SK-N-SH (cell line): Measurements from ENCODE around the gene GCDH. TPM values are rescaled to one million over a fixed set of nuclear protein-coding genes. Genes with fewer than 3 reads are reported as not detected.

Experiments used
- CTCF ChIP-seq: fragments of 200-600 bp; sonication (generic); IDR thresholded peaks from 2 replicates; pipeline ENCODE4 v1.6.1; 2017; ENCODE audit warnings: antibody characterized with exemption, mild to moderate bottlenecking, moderate library complexity
- ELF1 ChIP-seq: IDR thresholded peaks from 2 replicates; pipeline ENCODE4 v1.4.0; 2012
- EP300 ChIP-seq, 2 experiments: IDR thresholded peaks; 2 replicates each; pipeline versions ENCODE4 v1.4.0 to v1.6.1; 2012; ENCODE audit warnings: borderline replicate concordance in 1 of 2, low read depth in 1 of 2, low read length in 1 of 2
- FOSL2 ChIP-seq: IDR thresholded peaks from 2 replicates; pipeline ENCODE4 v1.4.0; 2012; ENCODE audit warnings: low read depth, mild to moderate bottlenecking, moderate library complexity, borderline replicate concordance
- FOXJ3 ChIP-seq: sonication (generic); formaldehyde crosslinking; IDR thresholded peaks from 2 replicates; pipeline ENCODE4 v1.5.1; 2020; ENCODE audit warnings: mild to moderate bottlenecking, missing genetic modification reagents
- FOXM1 ChIP-seq: IDR thresholded peaks from 2 replicates; pipeline ENCODE4 v1.4.0; 2012; ENCODE audit warnings: low read depth, mild to moderate bottlenecking
- MEF2A ChIP-seq: IDR thresholded peaks from 2 replicates; pipeline ENCODE4 v1.4.0; 2012; ENCODE audit warnings: low read depth, borderline replicate concordance
- MXI1 ChIP-seq: IDR thresholded peaks from 2 replicates; pipeline ENCODE4 v1.6.1; 2012; ENCODE audit warnings: mild to moderate bottlenecking, low read depth, low read length, improper control_type of control experiment
- NRF1 ChIP-seq: IDR thresholded peaks from 2 replicates; pipeline ENCODE4 v1.6.1; 2012; ENCODE audit warnings: low read depth, mild to moderate bottlenecking, low read length
- RAD21 ChIP-seq: IDR thresholded peaks from 2 replicates; pipeline ENCODE4 v1.6.1; 2012; ENCODE audit warnings: mild to moderate bottlenecking, low read length
- RCOR1 ChIP-seq: fragments of 150-350 bp; IDR thresholded peaks from 2 replicates; pipeline ENCODE4 v1.6.1; 2017; ENCODE audit warnings: antibody characterized with exemption, low read length
- RFX5 ChIP-seq: IDR thresholded peaks from 2 replicates; pipeline ENCODE4 v1.6.1; 2012; ENCODE audit warnings: mild to moderate bottlenecking, improper control_type of control experiment, low read length
- RXRA ChIP-seq: IDR thresholded peaks from 2 replicates; pipeline ENCODE4 v1.4.0; 2012; ENCODE audit warnings: low read depth, mild to moderate bottlenecking, borderline replicate concordance
- SIN3A ChIP-seq: IDR thresholded peaks from 2 replicates; pipeline ENCODE4 v1.6.1; 2012; ENCODE audit warnings: low read depth, mild to moderate bottlenecking, low read length, moderate library complexity, borderline replicate concordance
- SMC3 ChIP-seq: IDR thresholded peaks from 2 replicates; pipeline ENCODE4 v1.6.1; 2012; ENCODE audit warnings: low read depth, low read length, improper control_type of control experiment
- TCF12 ChIP-seq: IDR thresholded peaks from 2 replicates; pipeline ENCODE4 v1.4.0; 2012
- TEAD4 ChIP-seq: IDR thresholded peaks from 2 replicates; pipeline ENCODE4 v1.4.0; 2012; ENCODE audit warnings: mild to moderate bottlenecking, borderline replicate concordance; ENCODE audit not compliant: insufficient read depth
- YY1 ChIP-seq: IDR thresholded peaks from 2 replicates; pipeline ENCODE4 v1.4.0; 2012; ENCODE audit warnings: low read depth, mild to moderate bottlenecking
- polyA plus RNA-seq, 3 experiments: library from polyadenylated mRNA; depleted of rRNA; stranded (reverse); fragments of >200 nt; gene quantifications; 2 replicates each; pipeline ENCODE4 v1.2.3, GENCODE V29; 2012
- TF ChIP-seq, protein P1 (sequence below): IDR thresholded peaks from 2 replicates; pipeline ENCODE4 v1.6.1; 2012; ENCODE audit warnings: mild to moderate bottlenecking, low read depth, low read length, moderate library complexity
- TF ChIP-seq, protein P2 (sequence below): IDR thresholded peaks from 2 replicates; pipeline ENCODE4; 2012
- TF ChIP-seq, protein P3 (sequence below): IDR thresholded peaks from 2 replicates; pipeline ENCODE4 v1.4.0; 2012; ENCODE audit warnings: low read depth

The GCDH gene
- polyA plus RNA-seq, 1 of the 3 experiments (the other 2 are of a cell fraction) = 29.4 TPM

DNA sequence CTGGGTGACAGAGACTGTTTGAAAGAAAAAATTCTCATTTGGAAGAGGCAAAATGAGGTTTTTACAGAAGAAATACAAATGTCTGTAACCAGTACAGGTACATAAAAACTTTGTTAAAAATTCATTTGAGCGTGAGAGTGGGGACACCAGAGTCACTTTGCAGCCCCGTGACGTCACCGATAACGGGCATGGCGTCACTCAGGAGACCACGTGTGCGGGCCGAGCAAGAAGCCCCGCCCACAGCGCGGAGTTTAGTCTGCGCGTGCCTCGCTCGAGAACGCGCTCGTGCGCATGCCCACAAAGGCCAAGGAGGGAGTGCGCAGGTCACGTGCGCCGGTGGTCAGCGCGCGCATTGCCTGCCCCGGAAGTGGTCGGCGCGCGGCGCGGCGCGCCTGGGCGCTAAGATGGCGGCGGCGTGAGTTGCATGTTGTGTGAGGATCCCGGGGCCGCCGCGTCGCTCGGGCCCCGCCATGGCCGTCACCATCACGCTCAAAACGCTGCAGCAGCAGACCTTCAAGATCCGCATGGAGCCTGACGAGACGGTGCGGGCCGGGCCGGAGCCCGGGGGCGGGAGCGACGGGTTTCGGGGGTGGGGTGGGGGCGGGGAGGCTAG is 54.6 kb downstream of the GCDH start, which contains the start of gene RAD23A (continued):
- TF ChIP-seq MXI1 (peak; percentile 77), FOXJ3 (CRISPR knock-in tag) (peak; percentile 38; the same call in 1 of the 2 replicates), RFX5 (no peak), SIN3A (peak; percentile 87; the same call in 1 of the 2 replicates), NRF1 (peak; percentile 98), FOSL2 (no peak), ELF1 (peak; percentile 66; the same call in 1 of the 2 replicates), TCF12 (no peak), SMC3 (no peak), RCOR1 (peak; percentile 53; the same call in 1 of the 2 replicates), RXRA (no peak), YY1 (peak; percentile 94), FOXM1 (no peak), EP300 (IDR thresholded peaks at IDR 0.05; ENCODE audit: borderline replicate concordance in 1 of 2, low read depth in 1 of 2, low read length in 1 of 2) (no peak), RAD21 (no peak), CTCF (no peak), TEAD4 (no peak), MEF2A (no peak)
- TF ChIP-seq, protein P1, sequence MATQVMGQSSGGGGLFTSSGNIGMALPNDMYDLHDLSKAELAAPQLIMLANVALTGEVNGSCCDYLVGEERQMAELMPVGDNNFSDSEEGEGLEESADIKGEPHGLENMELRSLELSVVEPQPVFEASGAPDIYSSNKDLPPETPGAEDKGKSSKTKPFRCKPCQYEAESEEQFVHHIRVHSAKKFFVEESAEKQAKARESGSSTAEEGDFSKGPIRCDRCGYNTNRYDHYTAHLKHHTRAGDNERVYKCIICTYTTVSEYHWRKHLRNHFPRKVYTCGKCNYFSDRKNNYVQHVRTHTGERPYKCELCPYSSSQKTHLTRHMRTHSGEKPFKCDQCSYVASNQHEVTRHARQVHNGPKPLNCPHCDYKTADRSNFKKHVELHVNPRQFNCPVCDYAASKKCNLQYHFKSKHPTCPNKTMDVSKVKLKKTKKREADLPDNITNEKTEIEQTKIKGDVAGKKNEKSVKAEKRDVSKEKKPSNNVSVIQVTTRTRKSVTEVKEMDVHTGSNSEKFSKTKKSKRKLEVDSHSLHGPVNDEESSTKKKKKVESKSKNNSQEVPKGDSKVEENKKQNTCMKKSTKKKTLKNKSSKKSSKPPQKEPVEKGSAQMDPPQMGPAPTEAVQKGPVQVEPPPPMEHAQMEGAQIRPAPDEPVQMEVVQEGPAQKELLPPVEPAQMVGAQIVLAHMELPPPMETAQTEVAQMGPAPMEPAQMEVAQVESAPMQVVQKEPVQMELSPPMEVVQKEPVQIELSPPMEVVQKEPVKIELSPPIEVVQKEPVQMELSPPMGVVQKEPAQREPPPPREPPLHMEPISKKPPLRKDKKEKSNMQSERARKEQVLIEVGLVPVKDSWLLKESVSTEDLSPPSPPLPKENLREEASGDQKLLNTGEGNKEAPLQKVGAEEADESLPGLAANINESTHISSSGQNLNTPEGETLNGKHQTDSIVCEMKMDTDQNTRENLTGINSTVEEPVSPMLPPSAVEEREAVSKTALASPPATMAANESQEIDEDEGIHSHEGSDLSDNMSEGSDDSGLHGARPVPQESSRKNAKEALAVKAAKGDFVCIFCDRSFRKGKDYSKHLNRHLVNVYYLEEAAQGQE = no peak
- TF ChIP-seq, protein P2, sequence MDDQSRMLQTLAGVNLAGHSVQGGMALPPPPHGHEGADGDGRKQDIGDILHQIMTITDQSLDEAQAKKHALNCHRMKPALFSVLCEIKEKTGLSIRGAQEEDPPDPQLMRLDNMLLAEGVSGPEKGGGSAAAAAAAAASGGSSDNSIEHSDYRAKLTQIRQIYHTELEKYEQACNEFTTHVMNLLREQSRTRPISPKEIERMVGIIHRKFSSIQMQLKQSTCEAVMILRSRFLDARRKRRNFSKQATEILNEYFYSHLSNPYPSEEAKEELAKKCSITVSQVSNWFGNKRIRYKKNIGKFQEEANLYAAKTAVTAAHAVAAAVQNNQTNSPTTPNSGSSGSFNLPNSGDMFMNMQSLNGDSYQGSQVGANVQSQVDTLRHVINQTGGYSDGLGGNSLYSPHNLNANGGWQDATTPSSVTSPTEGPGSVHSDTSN = peak; percentile 61
- TF ChIP-seq, protein P3, sequence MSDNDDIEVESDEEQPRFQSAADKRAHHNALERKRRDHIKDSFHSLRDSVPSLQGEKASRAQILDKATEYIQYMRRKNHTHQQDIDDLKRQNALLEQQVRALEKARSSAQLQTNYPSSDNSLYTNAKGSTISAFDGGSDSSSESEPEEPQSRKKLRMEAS = peak; percentile 83; the same call in 1 of the 2 replicates
